Right atrium auricular region (tissue), 2 donors: Measurements from ENCODE around the gene C1QTNF2. TPM values are rescaled to one million over a fixed set of nuclear protein-coding genes. Genes with fewer than 3 reads are reported as not detected.
A peak's percentile ranks its signal among the peaks of the same experiment; 100 is the strongest.

Experiments
- DNase-seq: peaks from one replicate; pipeline ENCODE4 v3.0.0-alpha.2; 2019; ENCODE audit warnings: low spot score
- H3K27ac ChIP-seq, 2 donors: fragments of 200-600 bp; sonication (generic); 1 replicate in 1 of 2; 2 replicates in 1 of 2; pipeline ENCODE4 v1.5.1; 2016 to 2019
- H3K27me3 ChIP-seq, 2 donors: fragments of 200-600 bp; sonication (generic); one replicate each; pipeline versions ENCODE4 v1.5.1 to v1.6.0; 2017 to 2019
- H3K36me3 ChIP-seq: fragments of 200-600 bp; sonication (generic); one replicate; pipeline ENCODE4 v1.5.1; 2016
- H3K4me1 ChIP-seq, 2 donors: fragments of 200-600 bp; sonication (generic); one replicate each; pipeline versions ENCODE4 v1.5.1 to v1.6.0; 2017 to 2019
- H3K4me3 ChIP-seq, 2 donors: fragments of 200-600 bp; sonication (generic); 1 replicate in 1 of 2; 2 replicates in 1 of 2; pipeline ENCODE4 v1.5.1; 2017 to 2019; ENCODE audit warnings: mild to moderate bottlenecking in 1 of 2, moderate library complexity in 1 of 2
- H3K9me3 ChIP-seq, 2 donors: fragments of 200-600 bp; sonication (generic); one replicate each; pipeline ENCODE4 v1.5.1; 2019
- total RNA-seq, 2 donors: library from RNA; depleted of rRNA; stranded (reverse); fragments of >200 nt; gene quantifications; one replicate each; pipeline ENCODE4 v1.1.0, GENCODE V29; 2016
- TF ChIP-seq, protein P1 (sequence below), 2 donors: fragments of 200-600 bp; sonication (generic); IDR thresholded peaks; one replicate each; pipeline ENCODE4 v1.5.1; 2019; ENCODE audit warnings: antibody characterized with exemption in 2 of 2

Gene C1QTNF2
- total RNA-seq, 2 donors from 2014 or later, result 1.5 to 2.2 TPM

DNA sequence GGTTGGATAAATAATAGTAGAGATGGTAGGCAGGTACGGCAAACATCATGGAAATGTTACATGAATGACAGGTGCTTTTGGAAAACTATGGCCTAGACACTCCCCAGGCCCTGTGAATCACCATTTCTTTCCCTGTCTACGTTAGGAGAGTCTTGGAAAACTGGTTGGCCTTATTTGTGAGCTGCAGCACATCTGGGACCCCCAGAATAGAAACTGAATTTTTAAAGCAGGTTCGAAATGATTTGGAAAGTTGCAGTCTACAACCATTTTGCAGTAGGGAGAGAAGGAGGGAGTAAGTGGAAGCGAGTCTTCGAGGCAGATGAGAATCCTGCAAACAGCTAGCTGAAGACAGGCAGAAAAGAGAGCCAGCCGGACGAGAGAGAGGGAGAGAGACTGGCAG, 13.0 kb downstream of the C1QTNF2 start:
- TF ChIP-seq, protein P1, sequence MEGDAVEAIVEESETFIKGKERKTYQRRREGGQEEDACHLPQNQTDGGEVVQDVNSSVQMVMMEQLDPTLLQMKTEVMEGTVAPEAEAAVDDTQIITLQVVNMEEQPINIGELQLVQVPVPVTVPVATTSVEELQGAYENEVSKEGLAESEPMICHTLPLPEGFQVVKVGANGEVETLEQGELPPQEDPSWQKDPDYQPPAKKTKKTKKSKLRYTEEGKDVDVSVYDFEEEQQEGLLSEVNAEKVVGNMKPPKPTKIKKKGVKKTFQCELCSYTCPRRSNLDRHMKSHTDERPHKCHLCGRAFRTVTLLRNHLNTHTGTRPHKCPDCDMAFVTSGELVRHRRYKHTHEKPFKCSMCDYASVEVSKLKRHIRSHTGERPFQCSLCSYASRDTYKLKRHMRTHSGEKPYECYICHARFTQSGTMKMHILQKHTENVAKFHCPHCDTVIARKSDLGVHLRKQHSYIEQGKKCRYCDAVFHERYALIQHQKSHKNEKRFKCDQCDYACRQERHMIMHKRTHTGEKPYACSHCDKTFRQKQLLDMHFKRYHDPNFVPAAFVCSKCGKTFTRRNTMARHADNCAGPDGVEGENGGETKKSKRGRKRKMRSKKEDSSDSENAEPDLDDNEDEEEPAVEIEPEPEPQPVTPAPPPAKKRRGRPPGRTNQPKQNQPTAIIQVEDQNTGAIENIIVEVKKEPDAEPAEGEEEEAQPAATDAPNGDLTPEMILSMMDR (IDR thresholded peaks at IDR 0.05), result no peak
- Histone ChIP-seq H3K4me3 (no peak overlapping the region), H3K4me1 (peaks cover 0 to 51% of the 10 kb centered on the region in 2 donors), H3K27ac (peak overlapping the region; percentile 51 to 73), H3K36me3 (no peaks in the 10 kb centered on the region), H3K9me3 (no peaks in the 10 kb centered on the region), H3K27me3 (no peaks in the 10 kb centered on the region)
- no peak for DNase-seq

DNA sequence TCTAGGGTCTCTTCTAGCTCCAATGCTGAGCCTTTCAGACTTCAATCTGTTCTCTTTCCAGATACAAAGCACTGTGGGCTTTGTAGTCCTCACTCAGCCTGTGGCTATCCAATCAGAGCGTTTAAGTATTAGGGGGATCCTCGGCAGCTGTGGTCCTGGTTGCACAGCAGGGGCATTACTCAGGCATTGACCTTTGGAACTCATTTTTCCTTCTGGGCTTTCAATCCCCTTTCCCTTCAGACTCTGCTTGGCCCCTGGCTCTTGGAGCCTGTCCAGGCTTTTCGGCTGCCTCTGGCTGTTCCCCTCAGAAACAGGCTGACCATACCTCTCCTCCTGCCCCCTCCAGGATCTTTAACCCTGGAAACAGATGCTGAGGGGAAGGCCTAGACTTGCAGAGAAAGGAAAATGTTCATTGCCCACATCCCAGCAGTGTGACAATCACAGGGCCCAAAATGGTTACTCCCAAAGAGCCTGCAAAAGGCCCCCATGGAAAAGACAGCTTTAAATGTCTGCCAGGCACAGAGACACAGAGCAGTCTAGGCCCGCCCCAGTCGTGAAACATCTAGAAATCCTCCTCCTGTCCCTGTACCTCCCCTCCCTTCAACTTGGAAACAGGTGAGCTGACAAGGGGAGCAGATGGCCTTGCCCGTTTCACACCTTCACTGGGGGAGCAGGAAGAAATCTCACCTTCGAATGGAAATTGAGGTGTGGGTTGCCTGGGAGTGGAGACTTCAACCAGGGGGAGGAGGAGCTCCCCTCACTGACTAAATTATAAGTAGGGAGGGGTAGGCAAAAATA, 13.7 kb downstream of the C1QTNF2 start:
- DNase-seq, result no peak
- H3K4me1 ChIP-seq, result peaks cover 0 to 51% of the 10 kb centered on the region in 2 donors
- TF ChIP-seq, protein P1 (IDR thresholded peaks at IDR 0.05), result no peak
- H3K36me3 ChIP-seq, result no peaks in the 10 kb centered on the region
- H3K27ac ChIP-seq, result peak overlapping the region; percentile 51 to 73
- H3K9me3 ChIP-seq, result no peaks in the 10 kb centered on the region
- no peak overlapping the region for H3K4me3 ChIP-seq
- H3K27me3 ChIP-seq, result no peaks in the 10 kb centered on the region

DNA sequence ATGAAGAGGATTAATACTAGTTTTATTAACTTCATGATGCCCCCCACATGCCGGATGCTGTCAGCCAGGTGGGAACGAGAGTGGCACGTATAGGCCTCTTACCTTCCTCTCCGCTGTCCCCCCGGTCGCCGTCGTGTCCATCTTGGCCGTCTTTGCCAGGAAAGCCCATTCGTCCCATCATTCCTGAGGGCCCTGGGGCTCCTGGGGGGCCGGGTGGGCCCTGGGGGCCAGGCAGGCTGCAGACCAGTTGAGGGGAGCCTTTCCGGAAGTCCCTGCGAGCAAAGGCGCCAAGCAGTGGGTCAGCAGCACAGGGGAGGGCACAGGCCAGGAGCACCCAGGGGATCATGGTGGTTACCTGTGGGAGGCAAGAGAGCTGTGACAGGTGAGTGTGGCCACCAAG, 15.8 kb downstream of the C1QTNF2 start:
- no peak for DNase-seq
- no peaks in the 10 kb centered on the region for H3K36me3 ChIP-seq
- no peaks in the 10 kb centered on the region for H3K27me3 ChIP-seq
- TF ChIP-seq, protein P1 (IDR thresholded peaks at IDR 0.05), result no peak
- H3K4me1 ChIP-seq, result peaks cover 0 to 33% of the 10 kb centered on the region in 2 donors
- no peak overlapping the region for H3K27ac ChIP-seq
- H3K9me3 ChIP-seq, result no peaks in the 10 kb centered on the region
- H3K4me3 ChIP-seq, result no peak overlapping the region

DNA sequence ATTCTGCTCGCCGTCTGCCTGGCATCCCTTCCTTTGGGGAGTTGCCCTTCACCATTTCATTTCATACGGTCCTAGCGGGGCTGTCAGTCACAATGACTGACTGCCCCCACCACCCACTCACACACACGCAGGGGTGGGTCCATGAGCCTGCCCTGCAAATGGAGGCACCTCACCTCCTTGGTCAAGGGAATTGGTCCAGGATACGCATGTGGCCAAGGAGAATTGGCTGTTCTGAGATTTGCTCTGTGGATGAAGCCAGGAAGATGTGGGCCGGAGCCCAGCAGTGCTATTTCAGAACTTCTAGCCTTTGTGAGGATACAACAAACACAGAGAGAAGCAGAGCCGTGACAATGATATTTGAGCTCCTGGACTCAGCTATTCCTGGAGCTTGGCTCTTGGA, 17.0 kb downstream of the C1QTNF2 start:
- Histone ChIP-seq H3K4me3 (no peak overlapping the region), H3K4me1 (peaks cover 0 to 21% of the 10 kb centered on the region in 2 donors), H3K9me3 (no peaks in the 10 kb centered on the region), H3K36me3 (no peaks in the 10 kb centered on the region), H3K27ac (no peak overlapping the region), H3K27me3 (no peaks in the 10 kb centered on the region)
- TF ChIP-seq, protein P1 (IDR thresholded peaks at IDR 0.05), result no peak
- no peak for DNase-seq

DNA sequence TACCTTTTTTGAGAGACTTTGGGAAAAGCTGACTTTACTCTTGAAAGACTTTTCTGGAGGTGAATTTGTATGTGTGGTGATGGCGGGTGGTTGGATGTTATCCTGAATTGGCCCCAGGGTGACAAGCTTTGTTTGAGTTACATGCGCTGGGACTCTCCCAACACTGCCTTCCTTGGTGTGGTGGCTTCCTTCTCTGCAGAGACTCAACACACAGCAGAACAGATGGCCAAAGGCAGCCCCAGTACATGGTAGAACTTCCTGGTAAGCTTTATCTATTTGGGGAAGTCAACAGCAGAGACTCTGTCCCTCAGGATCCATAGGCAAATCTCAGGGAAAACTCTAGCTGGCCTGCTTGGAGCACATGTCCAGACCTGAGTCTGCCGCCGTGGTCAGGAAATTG, 18.1 kb downstream of the C1QTNF2 start:
- Histone ChIP-seq H3K9me3 (no peaks in the 10 kb centered on the region), H3K4me1 (peaks cover 0 to 10% of the 10 kb centered on the region in 2 donors), H3K4me3 (no peak overlapping the region), H3K27me3 (no peaks in the 10 kb centered on the region), H3K36me3 (no peaks in the 10 kb centered on the region), H3K27ac (no peak overlapping the region)
- TF ChIP-seq, protein P1 (IDR thresholded peaks at IDR 0.05), result no peak
- DNase-seq, result no peak

DNA sequence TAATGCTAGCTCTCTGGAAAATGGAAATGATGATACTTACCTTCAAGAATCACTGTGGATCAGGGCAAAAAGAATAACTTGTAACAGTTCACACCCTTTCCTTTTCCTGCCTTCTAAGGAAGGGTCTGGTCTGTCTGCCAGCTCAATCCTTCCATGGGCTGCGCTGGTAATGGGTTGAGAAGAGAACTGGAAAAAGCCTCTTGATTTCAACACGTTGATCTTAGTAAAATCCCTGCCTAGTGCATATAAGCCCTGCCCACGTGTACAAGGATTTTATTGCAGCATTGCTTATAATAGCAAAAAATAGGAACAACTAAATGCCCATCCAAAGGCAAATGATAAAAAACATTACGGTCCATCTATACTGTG, 20.5 kb downstream of the C1QTNF2 start:
- TF ChIP-seq, protein P1 (IDR thresholded peaks at IDR 0.05), result no peak
- Histone ChIP-seq H3K36me3 (no peaks in the 10 kb centered on the region), H3K27me3 (no peaks in the 10 kb centered on the region), H3K27ac (no peak overlapping the region), H3K9me3 (no peaks in the 10 kb centered on the region), H3K4me3 (no peak overlapping the region), H3K4me1 (peaks cover 0 to 7% of the 10 kb centered on the region in 2 donors)
- DNase-seq, result no peak
